K562 (cell line): ENCODE results near the gene PCDH9. TPM values are rescaled to one million over a fixed set of nuclear protein-coding genes. Genes with fewer than 3 reads are reported as not detected.

Experiments
- ATAC-seq: fragments of 200-7000 bp; cut with Tn5 transposase; 3 replicates; pipeline ENCODE4 v1.9.1; 2020; ENCODE audit warnings: moderate library complexity
- BruUV-seq: library from RNA; stranded (reverse); fragments of 400-500 nt; replicated peaks from 2 replicates; lab custom pipeline; 2021; lab: Mats Ljungman, UMichigan
- CTCF ChIA-PET: fragments of 300-600 bp; formaldehyde crosslinking; extraction: SDS; loops from one replicate; lab custom pipeline; 2021; ENCODE audit warnings: low intra/inter-chr PET ratio; lab: Yijun Ruan, JAX
- POLR2A ChIA-PET: fragments of 300-600, 350-650 bp; sonication (Branson Sonifier 250); formaldehyde crosslinking; extraction: SDS; loops from one replicate; lab custom pipeline; 2021; ENCODE audit warnings: antibody characterized with exemption, inconsistent platforms; lab: Yijun Ruan, JAX
- DNase-seq, 4 experiments: peaks; one replicate each; pipeline versions ENCODE4 v3.0.0 to v3.0.0-alpha.2; 2011 to 2018; ENCODE audit warnings: low spot score in 3 of 4, mixed read lengths in 3 of 4; ENCODE audit errors: extremely low read depth in 1 of 4
- FAIRE-seq: peaks from 2 replicates; lab custom pipeline; 2011; peaks lifted over from hg19 to GRCh38; lab: Jason Lieb, UNC
- H2AFZ ChIP-seq: 2 replicates; pipeline ENCODE4 v1.6.0; 2011; ENCODE audit warnings: low read depth, low read length, control low read depth, inconsistent platforms
- H3K27ac ChIP-seq: fragments of 200-600 bp; 3 replicates; pipeline ENCODE4 v1.8.0; 2011; ENCODE audit warnings: low read depth, mild to moderate bottlenecking, control low read depth, inconsistent platforms, low read length, moderate library complexity, mixed read lengths; ENCODE audit errors: extremely low read depth
- H3K27me3 ChIP-seq, 2 experiments: fragments of 300-600 bp in 1 of 2; 2 replicates in 1 of 2; 3 replicates in 1 of 2; pipeline versions ENCODE4 v1.6.0 to v1.8.0; 2011; ENCODE audit warnings: inconsistent platforms in 2 of 2, low read length in 2 of 2, mild to moderate bottlenecking in 1 of 2, mixed read lengths in 1 of 2, moderate library complexity in 1 of 2; ENCODE audit not compliant: control insufficient read depth in 2 of 2, insufficient read depth in 2 of 2
- H3K36me3 ChIP-seq: fragments of 300-600 bp; 3 replicates; pipeline ENCODE4 v1.8.0; 2011; ENCODE audit warnings: mild to moderate bottlenecking, low read length, inconsistent platforms; ENCODE audit not compliant: control insufficient read depth, insufficient read depth
- H3K4me1 ChIP-seq, 2 experiments: fragments of 200-600 bp in 1 of 2; replicated peaks in 1 of 2; 2 replicates in 1 of 2; 3 replicates in 1 of 2; pipeline versions ENCODE4 v1.5.1 to v1.8.0; 2011; ENCODE audit warnings: inconsistent platforms in 2 of 2, low read length in 2 of 2, mild to moderate bottlenecking in 1 of 2, mixed read lengths in 1 of 2, moderate library complexity in 1 of 2; ENCODE audit not compliant: control insufficient read depth in 2 of 2, insufficient read depth in 2 of 2
- H3K4me2 ChIP-seq: 2 replicates; pipeline ENCODE4 v1.6.1; 2011; ENCODE audit warnings: low read length, control low read depth, inconsistent platforms, mixed read lengths; ENCODE audit not compliant: insufficient read depth
- H3K4me3 ChIP-seq: fragments of 200-600 bp; sonication (generic), shearing (Covaris generic); 2 replicates; pipeline ENCODE4 v1.5.1; 2016; ENCODE audit warnings: control low read depth, inconsistent platforms
- H3K79me2 ChIP-seq: fragments of 200-600 bp; 3 replicates; pipeline ENCODE4 v1.8.0; 2011; ENCODE audit warnings: low read length, inconsistent platforms; ENCODE audit not compliant: control insufficient read depth, insufficient read depth
- H3K9ac ChIP-seq, 2 experiments: 2 replicates each; pipeline versions ENCODE4 v1.6.0 to v1.6.1; 2011; ENCODE audit warnings: low read depth in 2 of 2, low read length in 2 of 2, control low read depth in 1 of 2, inconsistent platforms in 1 of 2, mild to moderate bottlenecking in 1 of 2, mixed read lengths in 1 of 2; ENCODE audit not compliant: insufficient read depth in 1 of 2
- H3K9me1 ChIP-seq: one replicate; pipeline ENCODE4 v1.6.0; 2011; ENCODE audit warnings: inconsistent platforms, mild to moderate bottlenecking, low read length, moderate library complexity; ENCODE audit not compliant: control insufficient read depth, insufficient read depth
- H3K9me3 ChIP-seq: replicated peaks from 2 replicates; pipeline ENCODE4 v1.5.1; 2011; ENCODE audit warnings: low read depth, low read length, inconsistent platforms; ENCODE audit not compliant: control insufficient read depth, insufficient read depth
- H4K20me1 ChIP-seq: replicated peaks from 2 replicates; pipeline ENCODE4 v1.6.1; 2011; ENCODE audit warnings: low read length, inconsistent platforms, mixed read lengths; ENCODE audit not compliant: control insufficient read depth, insufficient read depth
- C11orf30 ChIP-seq: fragments of 450-650 bp; IDR thresholded peaks from 2 replicates; pipeline ENCODE4 v1.6.1; 2016; ENCODE audit warnings: low read depth, mild to moderate bottlenecking
- ELK3 ChIP-seq: fragments of 450-650 bp; formaldehyde crosslinking; IDR thresholded peaks from 2 replicates; pipeline ENCODE4 v1.4.0; 2020; ENCODE audit warnings: mild to moderate bottlenecking
- FUS ChIP-seq: fragments of 200-400 bp; formaldehyde crosslinking; optimal IDR thresholded peaks from 2 replicates; pipeline ENCODE3; 2017; ENCODE audit warnings: low read depth, low read length
- IRF9 ChIP-seq: fragments of 450-650 bp; IDR thresholded peaks from 2 replicates; pipeline ENCODE4 v1.6.1; 2016; ENCODE audit warnings: missing biosample characterization, missing genetic modification characterization
- JUN ChIP-seq, 2 experiments: sonication (generic) in 1 of 2; formaldehyde crosslinking in 1 of 2; IDR thresholded peaks; 2 replicates each; pipeline versions ENCODE4 v1.6.1 to v1.8.0; 2012 to 2022; ENCODE audit warnings: borderline replicate concordance in 2 of 2, mild to moderate bottlenecking in 2 of 2, improper control_type of control experiment in 1 of 2, low read depth in 1 of 2, low read length in 1 of 2, missing genetic modification reagents in 1 of 2
- MAFG ChIP-seq: fragments of 450-650 bp; conservative IDR thresholded peaks from 2 replicates; pipeline ENCODE4 v1.6.1; 2016; ENCODE audit warnings: missing genetic modification characterization, missing compliant biosample characterization
- SMAD2 ChIP-seq: fragments of 150-350 bp; IDR thresholded peaks from 2 replicates; pipeline ENCODE4 v1.6.1; 2014; ENCODE audit warnings: low read depth, mild to moderate bottlenecking, low read length
- SNAPC5 ChIP-seq: fragments of 250-450 bp; sonication (Bioruptor Pico); IDR thresholded peaks from 2 replicates; pipeline ENCODE4 v1.8.0; 2021; ENCODE audit warnings: moderate library complexity, mild to moderate bottlenecking, inconsistent platforms
- ZBTB1 ChIP-seq: sonication (generic); formaldehyde crosslinking; IDR thresholded peaks from 2 replicates; pipeline ENCODE4 v1.8.1; 2023; ENCODE audit warnings: missing genetic modification reagents, low read depth, mild to moderate bottlenecking, borderline replicate concordance
- ZNF316 ChIP-seq: fragments of 450-650 bp; IDR thresholded peaks from 2 replicates; pipeline ENCODE4 v1.6.1; 2016
- ZNF354B ChIP-seq: fragments of 250-450 bp; sonication (Bioruptor Pico); IDR thresholded peaks from 2 replicates; pipeline ENCODE4 v1.4.0; 2020
- ZNF41 ChIP-seq: fragments of 250-450 bp; sonication (Bioruptor Pico); conservative IDR thresholded peaks from 2 replicates; pipeline ENCODE4 v1.4.0; 2020; ENCODE audit warnings: mild to moderate bottlenecking
- WGBS: fragments of 100-300 bp; shearing (Covaris generic); methylation state at CpG from one replicate; pipeline ENCODE4 v1.1.6; 2016; ENCODE audit warnings: low coverage, mixed read lengths; ENCODE audit not compliant: insufficient coverage; ENCODE audit errors: missing lambda C conversion rate; 5-methylcytosine and 5-hydroxymethylcytosine counted together
- in situ Hi-C: fragments of 300-500 bp; cut with MboI; formaldehyde crosslinking; loops from 4 replicates; pipeline ENCODE4 v1.15.0; 2018; ENCODE audit warnings: inconsistent platforms, mixed read lengths
- intact Hi-C: fragments of 100-400 bp; cut with micrococcal nuclease; formaldehyde crosslinking; loops from 2 replicates; pipeline ENCODE4 v1.14.2; 2022
- polyA plus RNA-seq, 8 experiments: library from polyadenylated mRNA; depleted of rRNA in 4 of 8; stranded (reverse) in 5 of 8; unstranded in 3 of 8; fragments of >200 nt; fragmentation: Nextera tagmentation in 2 of 8; fragmentation: Illumina TruSeq in 1 of 8; extraction: Ambion mirVana in 2 of 8; extraction: Trizol in 1 of 8; gene quantifications; 2 replicates each; pipeline versions ENCODE4 v1.2.1 to v1.2.3, GENCODE V29; 2011 to 2014; ENCODE audit warnings: inconsistent platforms in 1 of 8, missing spikeins in 1 of 8
- total RNA-seq, 7 experiments: library from RNA; depleted of rRNA in 6 of 7; stranded (reverse); fragments of >200 nt in 6 of 7; fragmentation: Illumina TruSeq in 2 of 7; extraction: Trizol in 2 of 7; gene quantifications; 2 replicates each; pipeline versions ENCODE4 v1.2.1 to v1.2.3, GENCODE V29; 2011 to 2021; ENCODE audit warnings: low replicate concordance in 1 of 7

The PCDH9 gene
- total and polyA plus RNA-seq, 9 of the 15 experiments (the other 6 are each of a cell fraction or from before 2014, with no cell fraction given) = 1.1 to 6.7 (median 4.9) TPM

GRCh38 chr13:66409542-66409941 is 820.6 kb downstream of the PCDH9 start:
- no peak overlapping the region for H3K4me2 ChIP-seq
- POLR2A ChIA-PET = no interaction called here
- no peaks in the 10 kb centered on the region for H4K20me1 ChIP-seq
- no peaks in the 10 kb centered on the region for H3K9me1 ChIP-seq
- no peaks in the 10 kb centered on the region for H3K9me3 ChIP-seq
- no peaks in the 10 kb centered on the region for H3K27me3 ChIP-seq
- H3K36me3 ChIP-seq = no peaks in the 10 kb centered on the region
- no peak overlapping the region for H3K27ac ChIP-seq
- ATAC-seq (no peak), DNase-seq (no peak), FAIRE-seq (no peak)
- WGBS = 35% methylated on average over 3 of the region's 3 CpGs
- no peak for TF ChIP-seq ZNF354B
- TF ChIP-seq ZBTB1 = no peak
- peak; percentile 49; the same call in 1 of the 2 replicates for TF ChIP-seq ZNF316
- no peak for TF ChIP-seq SMAD2
- TF ChIP-seq C11orf30 = peak; percentile 40; the same call in 1 of the 2 replicates
- TF ChIP-seq MAFG (tag) = 0 out of 2 replicates have a peak, but pooled peaks have one; percentile 16
- no peak for TF ChIP-seq SNAPC5 (CRISPR knock-in tag)
- CTCF ChIA-PET = no interaction called here
- intact Hi-C loops (no loop called here), in situ Hi-C loops (no loop called here)
- no TSS peak for BruUV-seq
- H3K4me1 ChIP-seq = no peaks in the 10 kb centered on the region
- H2AFZ ChIP-seq = no peak overlapping the region
- H3K9ac ChIP-seq = no peak overlapping the region
- no peak overlapping the region for H3K4me3 ChIP-seq
- no peaks in the 10 kb centered on the region for H3K79me2 ChIP-seq

- no TSS peak for BruUV-seq
- no peaks in the 10 kb centered on the region for H3K9me3 ChIP-seq
- no peaks in the 10 kb centered on the region for H3K27me3 ChIP-seq
- no peak overlapping the region for H3K4me3 ChIP-seq
- ATAC-seq (no peak), DNase-seq (no peak), FAIRE-seq (no peak)
- H3K4me2 ChIP-seq = no peak overlapping the region
- H3K36me3 ChIP-seq = no peaks in the 10 kb centered on the region
- CTCF ChIA-PET = no interaction called here
- no peaks in the 10 kb centered on the region for H4K20me1 ChIP-seq
- no peaks in the 10 kb centered on the region for H3K79me2 ChIP-seq
- in situ Hi-C loops = no loop called here
- intact Hi-C loops = no loop called here
- no peak overlapping the region for H3K27ac ChIP-seq
- no peak overlapping the region for H2AFZ ChIP-seq
- TF ChIP-seq ELK3 (CRISPR knock-in tag) (no peak), IRF9 (no peak), FUS (no peak), JUN (IDR thresholded peaks at IDR 0.05; ENCODE audit: borderline replicate concordance, low read depth, low read length) (no peak), JUN (CRISPR knock-in tag; IDR thresholded peaks at IDR 0.05; ENCODE audit: borderline replicate concordance) (no peak), ZNF41 (no peak)
- no peaks in the 10 kb centered on the region for H3K4me1 ChIP-seq
- H3K9ac ChIP-seq = no peak overlapping the region
- WGBS = 18% methylated on average over 4 of the region's 4 CpGs
- POLR2A ChIA-PET = no interaction called here
- no peaks in the 10 kb centered on the region for H3K9me1 ChIP-seq
Measured at GRCh38 chr13:66407128-66407527, 823.0 kb downstream of the PCDH9 start.
